ENCODE results near the gene SNX24. TPM values are rescaled to one million over a fixed set of nuclear protein-coding genes. Genes with fewer than 3 reads are reported as not detected.
"Not testable (repeated sequence)": the region's sequence is repeated elsewhere in the genome, so short reads cannot be mapped to it uniquely, and the experiment has no call there.

Gene SNX24
- total RNA-seq, 1 experiment from 2014 or later = 13.9 TPM

DNA sequence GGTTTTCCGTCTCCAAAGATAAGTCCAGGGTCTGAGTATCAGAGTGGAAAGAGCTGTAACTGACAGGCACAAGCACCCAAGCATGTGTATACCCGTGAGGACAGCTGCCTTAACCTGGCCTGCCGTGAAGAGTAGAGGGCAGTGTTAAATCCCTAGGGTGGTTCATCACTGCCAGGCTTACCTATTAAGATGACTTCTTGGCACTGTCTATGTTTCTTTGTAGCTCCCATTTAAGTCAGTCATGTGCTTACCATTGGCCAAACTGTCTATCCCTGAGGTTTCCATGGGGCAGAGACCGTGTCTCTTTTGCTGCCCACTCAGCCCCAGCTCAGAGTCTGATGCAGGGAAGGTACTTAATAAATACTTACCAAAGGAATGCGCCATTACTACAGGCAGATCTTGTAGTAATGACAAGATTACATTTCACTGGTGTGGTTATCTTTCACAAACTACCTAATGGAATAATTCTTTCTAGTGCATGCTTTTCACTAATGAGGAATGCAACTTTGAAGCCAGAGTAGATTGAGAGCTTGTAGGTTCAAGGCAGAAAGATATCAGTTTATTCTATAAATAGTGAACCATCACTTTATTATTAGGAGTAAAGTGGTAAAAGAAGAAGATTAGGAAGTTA is 64.2 kb downstream of the SNX24 start:
- Histone ChIP-seq H3K23ac (ENCODE audit: insufficient read length, low read depth, low read length) (no peak overlapping the region), H3K4me2 (ENCODE audit: insufficient read depth, insufficient read length, low read length) (no peak overlapping the region), H3K4ac (ENCODE audit: low read depth, low read length) (no peak overlapping the region), H4K20me1 (ENCODE audit: control insufficient read depth, insufficient read depth, insufficient read length) (no peaks in the 10 kb centered on the region), H3K56ac (ENCODE audit: insufficient read length, low read depth, low read length) (no peak overlapping the region), H3K79me1 (ENCODE audit: insufficient read depth, low read depth, low read length, poor library complexity, severe bottlenecking) (no peaks in the 10 kb centered on the region), H2BK20ac (ENCODE audit: low read depth, low read length, poor library complexity, severe bottlenecking) (no peak overlapping the region), H2BK5ac (ENCODE audit: insufficient read length, low read length) (no peak overlapping the region), H2BK120ac (ENCODE audit: low read depth, low read length, poor library complexity, severe bottlenecking) (no peak overlapping the region), H3K18ac (ENCODE audit: insufficient read length, low read depth, low read length) (no peak overlapping the region), H3K27ac (ENCODE audit: insufficient read length, low read depth, low read length) (no peak overlapping the region), H3T11ph (ENCODE audit: low read length) (no peak overlapping the region), H2BK15ac (ENCODE audit: low read depth, low read length) (no peak overlapping the region), H4K5ac (ENCODE audit: insufficient read length, low read depth, low read length) (no peak overlapping the region), H4K8ac (replicated peaks; ENCODE audit: insufficient read length, low read depth, low read length) (no peak overlapping the region), H3K23me2 (ENCODE audit: insufficient read length, low read depth, low read length, poor library complexity, severe bottlenecking) (no peaks in the 10 kb centered on the region), H3K9me3 (ENCODE audit: control insufficient read depth, low read depth, low read length) (no peaks in the 10 kb centered on the region), H3K9ac (ENCODE audit: extremely low read depth, insufficient read length, low read length) (no peak overlapping the region), H3K14ac (ENCODE audit: insufficient read depth, low read length) (no peak overlapping the region), H3K27me3 (ENCODE audit: insufficient read depth, low read length) (no peaks in the 10 kb centered on the region), H4K91ac (ENCODE audit: insufficient read length, low read depth, low read length) (no peak overlapping the region), H2BK12ac (ENCODE audit: insufficient read length, low read depth, low read length) (no peak overlapping the region), H3K4me1 (ENCODE audit: insufficient read depth, low read length) (no peaks in the 10 kb centered on the region), H2AK5ac (ENCODE audit: insufficient read length, low read length) (no peak overlapping the region), H2AFZ (ENCODE audit: low read length) (no peak overlapping the region), H3K79me2 (ENCODE audit: insufficient read depth, low read length) (no peaks in the 10 kb centered on the region)
- TF ChIP-seq, protein P1, sequence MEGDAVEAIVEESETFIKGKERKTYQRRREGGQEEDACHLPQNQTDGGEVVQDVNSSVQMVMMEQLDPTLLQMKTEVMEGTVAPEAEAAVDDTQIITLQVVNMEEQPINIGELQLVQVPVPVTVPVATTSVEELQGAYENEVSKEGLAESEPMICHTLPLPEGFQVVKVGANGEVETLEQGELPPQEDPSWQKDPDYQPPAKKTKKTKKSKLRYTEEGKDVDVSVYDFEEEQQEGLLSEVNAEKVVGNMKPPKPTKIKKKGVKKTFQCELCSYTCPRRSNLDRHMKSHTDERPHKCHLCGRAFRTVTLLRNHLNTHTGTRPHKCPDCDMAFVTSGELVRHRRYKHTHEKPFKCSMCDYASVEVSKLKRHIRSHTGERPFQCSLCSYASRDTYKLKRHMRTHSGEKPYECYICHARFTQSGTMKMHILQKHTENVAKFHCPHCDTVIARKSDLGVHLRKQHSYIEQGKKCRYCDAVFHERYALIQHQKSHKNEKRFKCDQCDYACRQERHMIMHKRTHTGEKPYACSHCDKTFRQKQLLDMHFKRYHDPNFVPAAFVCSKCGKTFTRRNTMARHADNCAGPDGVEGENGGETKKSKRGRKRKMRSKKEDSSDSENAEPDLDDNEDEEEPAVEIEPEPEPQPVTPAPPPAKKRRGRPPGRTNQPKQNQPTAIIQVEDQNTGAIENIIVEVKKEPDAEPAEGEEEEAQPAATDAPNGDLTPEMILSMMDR (conservative IDR thresholded peaks at IDR 0.05) = no peak
- peaks cover 8 to 14% (median 13%) of the 10 kb centered on the region in 3 experiments; a peak in 6 of 7 replicates for H3K36me3 Mint-ChIP-seq (ENCODE audit: insufficient read depth in 1 of 3, low read depth in 3 of 3)
- no peak overlapping the region for H3K27ac Mint-ChIP-seq
- H3K27me3 Mint-ChIP-seq (ENCODE audit: low read depth) = no peaks in the 10 kb centered on the region
- no CpG with 5 or more reads among the region's 5 CpGs for WGBS (ENCODE audit: extremely low coverage, insufficient read length, low lambda C conversion rate)
- no peak for DNase-seq
- H3K4me3 Mint-ChIP-seq = no peak overlapping the region
- peaks cover 15% of the 10 kb centered on the region in 2 experiments; a peak in 4 of 5 replicates for H3K9me3 Mint-ChIP-seq
- H3K4me1 Mint-ChIP-seq = peaks cover 6 to 7% of the 10 kb centered on the region in 2 experiments

DNA sequence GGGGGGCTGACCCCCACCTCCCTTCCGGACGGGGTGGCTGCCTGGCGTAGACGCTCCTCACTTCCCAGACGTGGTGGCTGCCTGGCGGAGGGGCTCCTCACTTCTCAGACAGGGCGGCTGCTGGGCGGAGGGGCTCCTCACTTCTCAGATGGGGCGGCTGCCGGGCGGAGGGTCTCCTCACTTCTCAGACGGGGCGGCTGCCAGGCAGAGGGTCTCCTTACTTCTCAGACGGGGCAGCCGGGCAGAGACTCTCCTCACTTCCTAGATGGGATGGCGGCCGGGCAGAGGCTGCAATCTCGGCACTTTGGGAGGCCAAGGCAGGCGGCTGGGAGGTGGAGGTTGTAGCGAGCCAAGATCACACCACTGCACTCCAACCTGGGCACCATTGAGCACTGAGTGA is 68.0 kb downstream of the SNX24 start:
- not testable (repeated sequence) for H2BK5ac ChIP-seq (ENCODE audit: insufficient read length, low read length); H2AFZ ChIP-seq (ENCODE audit: low read length); H3T11ph ChIP-seq (ENCODE audit: low read length); H3K4me3 Mint-ChIP-seq; H3K56ac ChIP-seq (ENCODE audit: insufficient read length, low read depth, low read length); H3K4me2 ChIP-seq (ENCODE audit: insufficient read depth, insufficient read length, low read length); H3K79me2 ChIP-seq (ENCODE audit: insufficient read depth, low read length); H3K9me3 ChIP-seq (ENCODE audit: control insufficient read depth, low read depth, low read length); H3K14ac ChIP-seq (ENCODE audit: insufficient read depth, low read length); H2BK15ac ChIP-seq (ENCODE audit: low read depth, low read length); H2BK120ac ChIP-seq (ENCODE audit: low read depth, low read length, poor library complexity, severe bottlenecking); H4K20me1 ChIP-seq (ENCODE audit: control insufficient read depth, insufficient read depth, insufficient read length); H3K27ac ChIP-seq (ENCODE audit: insufficient read length, low read depth, low read length); H4K5ac ChIP-seq (ENCODE audit: insufficient read length, low read depth, low read length); H4K8ac ChIP-seq (replicated peaks; ENCODE audit: insufficient read length, low read depth, low read length); H3K23ac ChIP-seq (ENCODE audit: insufficient read length, low read depth, low read length); H3K23me2 ChIP-seq (ENCODE audit: insufficient read length, low read depth, low read length, poor library complexity, severe bottlenecking); H3K9ac ChIP-seq (ENCODE audit: extremely low read depth, insufficient read length, low read length); H4K91ac ChIP-seq (ENCODE audit: insufficient read length, low read depth, low read length); H3K4ac ChIP-seq (ENCODE audit: low read depth, low read length); H3K27me3 Mint-ChIP-seq (ENCODE audit: low read depth); H2BK12ac ChIP-seq (ENCODE audit: insufficient read length, low read depth, low read length); H3K27me3 ChIP-seq (ENCODE audit: insufficient read depth, low read length); H3K18ac ChIP-seq (ENCODE audit: insufficient read length, low read depth, low read length); H3K79me1 ChIP-seq (ENCODE audit: insufficient read depth, low read depth, low read length, poor library complexity, severe bottlenecking); H2BK20ac ChIP-seq (ENCODE audit: low read depth, low read length, poor library complexity, severe bottlenecking); H3K4me1 ChIP-seq (ENCODE audit: insufficient read depth, low read length); DNase-seq; H2AK5ac ChIP-seq (ENCODE audit: insufficient read length, low read length)
- no CpG with 5 or more reads among the region's 20 CpGs for WGBS (ENCODE audit: extremely low coverage, insufficient read length, low lambda C conversion rate)
- peaks cover 11 to 14% of the 10 kb centered on the region in 2 experiments for H3K4me1 Mint-ChIP-seq
- H3K9me3 Mint-ChIP-seq = peaks cover 18% of the 10 kb centered on the region in 2 experiments
- peak overlapping the region in 1 of 3 experiments; percentile 70; a peak in 1 of 7 replicates for H3K27ac Mint-ChIP-seq
- peaks cover 8 to 17% (median 17%) of the 10 kb centered on the region in 3 experiments; a peak in 6 of 7 replicates for H3K36me3 Mint-ChIP-seq (ENCODE audit: insufficient read depth in 1 of 3, low read depth in 3 of 3)
